DOHH2 (cell line): ENCODE results near the gene ATP6V1G3.

ENCODE experiments used
- EZH2phosphoT487 ChIP-seq: fragments of 200-600 bp; sonication (generic); IDR thresholded peaks from 2 replicates; pipeline ENCODE4 v1.6.1; 2017; ENCODE audit warnings: borderline replicate concordance, mild to moderate bottlenecking, antibody characterized with exemption, low read length, moderate library complexity, mixed read lengths
- TF ChIP-seq, protein P1 (sequence below): fragments of 200-600 bp; sonication (generic); IDR thresholded peaks from one replicate; pipeline ENCODE4 v1.5.1; 2014; ENCODE audit warnings: antibody characterized with exemption, mild to moderate bottlenecking, low read depth, low read length; ENCODE audit not compliant: poor library complexity, severe bottlenecking

DNA sequence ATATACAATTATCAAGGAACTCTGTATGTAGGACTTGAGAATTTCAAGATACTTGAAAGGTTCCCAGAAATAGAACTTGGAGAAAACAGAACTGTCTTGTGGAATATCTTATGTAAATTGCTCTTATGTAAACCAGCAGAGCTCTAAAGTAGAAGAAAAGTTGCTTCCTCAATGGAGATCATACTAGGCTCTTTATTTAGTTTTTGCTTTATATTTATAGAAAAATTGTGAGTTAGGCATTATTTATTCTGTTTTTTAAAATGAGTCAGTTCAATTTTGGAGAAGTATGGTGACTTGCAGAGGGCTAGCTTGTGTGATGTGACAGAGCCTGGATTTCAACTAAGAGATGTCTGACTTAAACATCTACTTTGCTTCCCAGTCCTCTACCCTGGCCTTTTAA is 40.4 kb downstream of the ATP6V1G3 start:
- TF ChIP-seq, protein P1, sequence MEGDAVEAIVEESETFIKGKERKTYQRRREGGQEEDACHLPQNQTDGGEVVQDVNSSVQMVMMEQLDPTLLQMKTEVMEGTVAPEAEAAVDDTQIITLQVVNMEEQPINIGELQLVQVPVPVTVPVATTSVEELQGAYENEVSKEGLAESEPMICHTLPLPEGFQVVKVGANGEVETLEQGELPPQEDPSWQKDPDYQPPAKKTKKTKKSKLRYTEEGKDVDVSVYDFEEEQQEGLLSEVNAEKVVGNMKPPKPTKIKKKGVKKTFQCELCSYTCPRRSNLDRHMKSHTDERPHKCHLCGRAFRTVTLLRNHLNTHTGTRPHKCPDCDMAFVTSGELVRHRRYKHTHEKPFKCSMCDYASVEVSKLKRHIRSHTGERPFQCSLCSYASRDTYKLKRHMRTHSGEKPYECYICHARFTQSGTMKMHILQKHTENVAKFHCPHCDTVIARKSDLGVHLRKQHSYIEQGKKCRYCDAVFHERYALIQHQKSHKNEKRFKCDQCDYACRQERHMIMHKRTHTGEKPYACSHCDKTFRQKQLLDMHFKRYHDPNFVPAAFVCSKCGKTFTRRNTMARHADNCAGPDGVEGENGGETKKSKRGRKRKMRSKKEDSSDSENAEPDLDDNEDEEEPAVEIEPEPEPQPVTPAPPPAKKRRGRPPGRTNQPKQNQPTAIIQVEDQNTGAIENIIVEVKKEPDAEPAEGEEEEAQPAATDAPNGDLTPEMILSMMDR = no peak
- TF ChIP-seq EZH2phosphoT487 = no peak
